GM23248 (cell line): ENCODE data around the gene ATG7.

Experiments
- EZH2 ChIP-seq: fragments of 200-600 bp; sonication (generic); IDR thresholded peaks from 2 replicates; pipeline ENCODE4 v1.6.1; 2018; ENCODE audit warnings: antibody characterized with exemption, mild to moderate bottlenecking; ENCODE audit not compliant: insufficient read depth, poor library complexity, severe bottlenecking
- EZH2phosphoT487 ChIP-seq: fragments of 200-600 bp; sonication (generic); IDR thresholded peaks from 2 replicates; pipeline ENCODE4 v1.6.1; 2018; ENCODE audit warnings: antibody characterized with exemption, moderate library complexity, mild to moderate bottlenecking, low read depth; ENCODE audit not compliant: insufficient read depth

- no peak for TF ChIP-seq EZH2phosphoT487
- no peak for TF ChIP-seq EZH2
These were observed 251.4 kb downstream of the ATG7 start for GRCh38 chr3:11523572-11524101.
